Measurements from ENCODE around the gene RAP1GAP2.

RAP1GAP2 gene

GRCh38 chr17:2751491-2751890 lies 44.7 kb upstream of the RAP1GAP2 start:
- Histone ChIP-seq H3K23ac (ENCODE audit: low read length) (no peak overlapping the region), H3K4me3 (ENCODE audit: low read depth, low read length) (no peak overlapping the region), H3K18ac (ENCODE audit: low read length) (no peak overlapping the region), H2BK120ac (ENCODE audit: insufficient read depth, low read length, poor library complexity) (no peak overlapping the region), H2BK5ac (ENCODE audit: low read depth, low read length, poor library complexity) (no peak overlapping the region), H3K4ac (ENCODE audit: low read depth, low read length) (no peak overlapping the region), H3K9me3 (ENCODE audit: insufficient read depth, low read depth, low read length) (no peaks in the 10 kb centered on the region), H2AFZ (ENCODE audit: insufficient read depth, low read length, poor library complexity) (no peak overlapping the region), H3K79me1 (ENCODE audit: low read length) (no peaks in the 10 kb centered on the region), H3K4me2 (ENCODE audit: low read length) (no peak overlapping the region), H4K91ac (ENCODE audit: low read depth, low read length) (no peak overlapping the region), H2BK12ac (ENCODE audit: low read length) (no peak overlapping the region), H2AK5ac (ENCODE audit: low read length) (no peak overlapping the region), H4K8ac (ENCODE audit: low read depth, low read length) (no peak overlapping the region), H3K9ac (ENCODE audit: low read length) (no peak overlapping the region), H4K12ac (ENCODE audit: low read depth, low read length) (no peak overlapping the region), H3K79me2 (ENCODE audit: control insufficient read depth, insufficient read depth, low read length, poor library complexity) (no peaks in the 10 kb centered on the region), H3K27me3 (ENCODE audit: insufficient read depth, low read length) (peaks cover 24% of the 10 kb centered on the region), H3K36me3 (ENCODE audit: control insufficient read depth in 1 of 2, insufficient read depth in 2 of 2, low read length in 2 of 2) (no peaks in the 10 kb centered on the region), H3K27ac (ENCODE audit: low read depth, low read length) (no peak overlapping the region), H3K4me1 (ENCODE audit: control insufficient read depth in 1 of 2, insufficient read depth in 2 of 2, low read length in 2 of 2) (peaks cover 10 to 15% of the 10 kb centered on the region in 2 experiments), H3K14ac (ENCODE audit: low read length) (no peak overlapping the region)
- WGBS (ENCODE audit: extremely low coverage, insufficient coverage, insufficient read length): no CpG with 5 or more reads among the region's 2 CpGs
- DNase-seq: no peak

- H3K18ac ChIP-seq (ENCODE audit: low read length): no peak overlapping the region
- no peak overlapping the region for H4K8ac ChIP-seq (ENCODE audit: low read depth, low read length)
- no peak overlapping the region for H2BK120ac ChIP-seq (ENCODE audit: insufficient read depth, low read length, poor library complexity)
- DNase-seq: no peak
- no peak overlapping the region for H4K91ac ChIP-seq (ENCODE audit: low read depth, low read length)
- peaks cover 17% of the 10 kb centered on the region for H3K27me3 ChIP-seq (ENCODE audit: insufficient read depth, low read length)
- H3K79me1 ChIP-seq (ENCODE audit: low read length): no peaks in the 10 kb centered on the region
- H4K12ac ChIP-seq (ENCODE audit: low read depth, low read length): no peak overlapping the region
- peaks cover 7 to 11% of the 10 kb centered on the region in 2 experiments for H3K4me1 ChIP-seq (ENCODE audit: control insufficient read depth in 1 of 2, insufficient read depth in 2 of 2, low read length in 2 of 2)
- H3K9me3 ChIP-seq (ENCODE audit: insufficient read depth, low read depth, low read length): no peaks in the 10 kb centered on the region
- peak overlapping the region; percentile 3 for H3K23ac ChIP-seq (ENCODE audit: low read length)
- no peak overlapping the region for H2BK12ac ChIP-seq (ENCODE audit: low read length)
- H3K9ac ChIP-seq (ENCODE audit: low read length): no peak overlapping the region
- no peak overlapping the region for H2AK5ac ChIP-seq (ENCODE audit: low read length)
- peak overlapping the region; percentile 65 for H3K4me2 ChIP-seq (ENCODE audit: low read length)
- no peak overlapping the region for H2AFZ ChIP-seq (ENCODE audit: insufficient read depth, low read length, poor library complexity)
- WGBS (ENCODE audit: extremely low coverage, insufficient coverage, insufficient read length): no CpG with 5 or more reads among the region's 46 CpGs
- no peak overlapping the region for H3K14ac ChIP-seq (ENCODE audit: low read length)
- no peak overlapping the region for H3K27ac ChIP-seq (ENCODE audit: low read depth, low read length)
- no peak overlapping the region for H3K4ac ChIP-seq (ENCODE audit: low read depth, low read length)
- H3K36me3 ChIP-seq (ENCODE audit: control insufficient read depth in 1 of 2, insufficient read depth in 2 of 2, low read length in 2 of 2): no peaks in the 10 kb centered on the region
- H3K4me3 ChIP-seq (ENCODE audit: low read depth, low read length): no peak overlapping the region
- no peak overlapping the region for H2BK5ac ChIP-seq (ENCODE audit: low read depth, low read length, poor library complexity)
- H3K79me2 ChIP-seq (ENCODE audit: control insufficient read depth, insufficient read depth, low read length, poor library complexity): no peaks in the 10 kb centered on the region
Measured at GRCh38 chr17:2755891-2756724, 40.1 kb upstream of the RAP1GAP2 start.

- Histone ChIP-seq H3K4me2 (ENCODE audit: low read length) (no peak overlapping the region), H2AK5ac (ENCODE audit: low read length) (no peak overlapping the region), H2AFZ (ENCODE audit: insufficient read depth, low read length, poor library complexity) (no peak overlapping the region), H3K79me1 (ENCODE audit: low read length) (no peaks in the 10 kb centered on the region), H2BK5ac (ENCODE audit: low read depth, low read length, poor library complexity) (no peak overlapping the region), H3K4me3 (ENCODE audit: low read depth, low read length) (no peak overlapping the region), H2BK120ac (ENCODE audit: insufficient read depth, low read length, poor library complexity) (no peak overlapping the region), H4K8ac (ENCODE audit: low read depth, low read length) (no peak overlapping the region), H2BK12ac (ENCODE audit: low read length) (no peak overlapping the region), H3K23ac (ENCODE audit: low read length) (no peak overlapping the region), H3K79me2 (ENCODE audit: control insufficient read depth, insufficient read depth, low read length, poor library complexity) (no peaks in the 10 kb centered on the region), H3K4me1 (ENCODE audit: control insufficient read depth in 1 of 2, insufficient read depth in 2 of 2, low read length in 2 of 2) (peaks cover 7 to 11% of the 10 kb centered on the region in 2 experiments), H3K27ac (ENCODE audit: low read depth, low read length) (no peak overlapping the region), H3K36me3 (ENCODE audit: control insufficient read depth in 1 of 2, insufficient read depth in 2 of 2, low read length in 2 of 2) (no peaks in the 10 kb centered on the region), H3K14ac (ENCODE audit: low read length) (no peak overlapping the region), H4K91ac (ENCODE audit: low read depth, low read length) (no peak overlapping the region), H3K9me3 (ENCODE audit: insufficient read depth, low read depth, low read length) (no peaks in the 10 kb centered on the region), H3K18ac (ENCODE audit: low read length) (no peak overlapping the region), H3K27me3 (ENCODE audit: insufficient read depth, low read length) (peaks cover 17% of the 10 kb centered on the region), H3K4ac (ENCODE audit: low read depth, low read length) (no peak overlapping the region), H3K9ac (ENCODE audit: low read length) (no peak overlapping the region), H4K12ac (ENCODE audit: low read depth, low read length) (no peak overlapping the region)
- WGBS (ENCODE audit: extremely low coverage, insufficient coverage, insufficient read length): no CpG with 5 or more reads among the region's 4 CpGs
- no peak for DNase-seq
Measured at GRCh38 chr17:2758870-2759269, 37.4 kb upstream of the RAP1GAP2 start.

GRCh38 chr17:2770129-2770528 lies 26.1 kb upstream of the RAP1GAP2 start:
- no peak overlapping the region for H4K91ac ChIP-seq (ENCODE audit: low read depth, low read length)
- no peak overlapping the region for H2BK120ac ChIP-seq (ENCODE audit: insufficient read depth, low read length, poor library complexity)
- H4K8ac ChIP-seq (ENCODE audit: low read depth, low read length): no peak overlapping the region
- H3K18ac ChIP-seq (ENCODE audit: low read length): no peak overlapping the region
- H2AK5ac ChIP-seq (ENCODE audit: low read length): no peak overlapping the region
- H3K36me3 ChIP-seq (ENCODE audit: control insufficient read depth in 1 of 2, insufficient read depth in 2 of 2, low read length in 2 of 2): no peaks in the 10 kb centered on the region
- no peak overlapping the region for H2AFZ ChIP-seq (ENCODE audit: insufficient read depth, low read length, poor library complexity)
- no peaks in the 10 kb centered on the region for H3K4me1 ChIP-seq (ENCODE audit: control insufficient read depth in 1 of 2, insufficient read depth in 2 of 2, low read length in 2 of 2)
- no peaks in the 10 kb centered on the region for H3K79me2 ChIP-seq (ENCODE audit: control insufficient read depth, insufficient read depth, low read length, poor library complexity)
- no peak overlapping the region for H2BK12ac ChIP-seq (ENCODE audit: low read length)
- no peak overlapping the region for H2BK5ac ChIP-seq (ENCODE audit: low read depth, low read length, poor library complexity)
- H3K9me3 ChIP-seq (ENCODE audit: insufficient read depth, low read depth, low read length): no peaks in the 10 kb centered on the region
- H3K9ac ChIP-seq (ENCODE audit: low read length): no peak overlapping the region
- DNase-seq: no peak
- no peaks in the 10 kb centered on the region for H3K79me1 ChIP-seq (ENCODE audit: low read length)
- H4K12ac ChIP-seq (ENCODE audit: low read depth, low read length): no peak overlapping the region
- no CpG with 5 or more reads among the region's 12 CpGs for WGBS (ENCODE audit: extremely low coverage, insufficient coverage, insufficient read length)
- H3K27ac ChIP-seq (ENCODE audit: low read depth, low read length): no peak overlapping the region
- H3K23ac ChIP-seq (ENCODE audit: low read length): no peak overlapping the region
- H3K4ac ChIP-seq (ENCODE audit: low read depth, low read length): no peak overlapping the region
- no peaks in the 10 kb centered on the region for H3K27me3 ChIP-seq (ENCODE audit: insufficient read depth, low read length)
- H3K4me3 ChIP-seq (ENCODE audit: low read depth, low read length): no peak overlapping the region
- no peak overlapping the region for H3K4me2 ChIP-seq (ENCODE audit: low read length)
- no peak overlapping the region for H3K14ac ChIP-seq (ENCODE audit: low read length)
